ENCODE results near the gene TIMM10. TPM values are rescaled to one million over a fixed set of nuclear protein-coding genes. Genes with fewer than 3 reads are reported as not detected.

The TIMM10 gene
- total RNA-seq, 1 donor from 2014 or later, result 61.0 TPM

DNA sequence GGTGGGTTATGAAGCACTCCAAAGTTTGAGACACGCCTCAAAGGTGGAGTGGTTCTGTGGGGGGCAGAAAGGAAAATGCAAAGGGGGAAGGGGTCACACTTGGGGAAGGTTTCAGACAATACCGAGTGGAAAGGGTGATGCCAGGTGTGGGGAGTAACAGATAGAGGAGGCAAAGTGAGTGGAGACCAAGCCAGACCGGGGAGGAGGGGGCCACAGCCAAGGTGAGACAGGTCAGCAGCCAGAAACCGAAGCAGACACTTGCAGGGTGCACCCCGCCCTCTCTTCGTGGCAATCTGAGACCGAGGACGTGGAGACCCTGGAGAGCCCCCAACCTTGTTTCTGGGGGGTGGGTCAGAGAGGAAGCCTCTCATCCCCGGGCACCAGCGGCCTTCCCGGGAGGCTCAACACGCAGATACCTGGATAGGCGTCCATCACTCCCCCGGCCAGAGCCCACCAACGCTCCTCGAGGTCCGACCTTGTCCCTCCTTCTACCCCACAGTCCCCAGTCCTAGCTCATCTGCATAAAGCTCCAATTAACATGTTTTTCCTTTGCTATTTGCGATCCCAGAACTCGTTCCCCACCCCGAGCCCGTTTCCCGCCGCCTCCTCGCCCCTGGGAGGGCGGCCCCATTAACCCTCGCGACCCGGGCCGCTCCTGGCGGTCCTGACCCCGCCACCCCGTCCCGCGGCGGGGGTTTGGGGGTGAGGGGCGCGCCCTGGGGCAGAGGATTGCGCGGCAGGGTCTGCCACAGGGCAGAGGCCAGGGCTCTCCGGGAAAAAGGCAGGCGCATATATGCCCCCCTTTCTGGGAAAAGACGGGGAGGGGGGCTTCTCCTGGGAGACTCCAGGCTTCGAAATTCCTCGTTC lies 48.4 kb downstream of the TIMM10 start:
- peak overlapping the region; percentile 55 for H3K4me3 ChIP-seq

DNA sequence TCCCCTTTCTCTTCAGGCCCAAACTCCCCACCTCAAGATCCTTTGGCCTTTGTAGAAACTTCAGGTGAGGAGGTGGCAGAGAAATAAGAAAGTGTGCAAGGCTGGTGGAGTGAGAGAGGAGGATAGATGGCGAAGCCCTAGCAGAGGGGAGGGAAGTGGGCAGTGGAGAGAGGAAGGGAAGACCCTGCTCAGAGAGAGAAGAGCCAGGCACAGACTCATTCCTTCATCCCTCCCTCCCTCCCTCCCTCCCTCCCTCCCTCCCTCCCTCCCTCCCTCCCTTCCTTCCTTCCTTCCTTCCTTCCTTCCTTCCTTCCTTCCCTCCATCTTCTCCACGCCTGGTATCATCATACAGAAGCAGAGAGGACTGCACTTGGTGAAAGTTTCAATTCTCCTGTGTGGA lies 49.2 kb downstream of the TIMM10 start:
- Histone ChIP-seq H3K4me1 (peaks cover 24% of the 10 kb centered on the region), H3K36me3 (peaks cover 24% of the 10 kb centered on the region), H3K27me3 (ENCODE audit: low read depth) (peaks cover 71% of the 10 kb centered on the region), H3K27ac (replicated peaks) (no peak overlapping the region), H3K4me3 (no peak overlapping the region), H3K9me3 (replicated peaks) (no peaks in the 10 kb centered on the region)
- TF ChIP-seq, protein P1, sequence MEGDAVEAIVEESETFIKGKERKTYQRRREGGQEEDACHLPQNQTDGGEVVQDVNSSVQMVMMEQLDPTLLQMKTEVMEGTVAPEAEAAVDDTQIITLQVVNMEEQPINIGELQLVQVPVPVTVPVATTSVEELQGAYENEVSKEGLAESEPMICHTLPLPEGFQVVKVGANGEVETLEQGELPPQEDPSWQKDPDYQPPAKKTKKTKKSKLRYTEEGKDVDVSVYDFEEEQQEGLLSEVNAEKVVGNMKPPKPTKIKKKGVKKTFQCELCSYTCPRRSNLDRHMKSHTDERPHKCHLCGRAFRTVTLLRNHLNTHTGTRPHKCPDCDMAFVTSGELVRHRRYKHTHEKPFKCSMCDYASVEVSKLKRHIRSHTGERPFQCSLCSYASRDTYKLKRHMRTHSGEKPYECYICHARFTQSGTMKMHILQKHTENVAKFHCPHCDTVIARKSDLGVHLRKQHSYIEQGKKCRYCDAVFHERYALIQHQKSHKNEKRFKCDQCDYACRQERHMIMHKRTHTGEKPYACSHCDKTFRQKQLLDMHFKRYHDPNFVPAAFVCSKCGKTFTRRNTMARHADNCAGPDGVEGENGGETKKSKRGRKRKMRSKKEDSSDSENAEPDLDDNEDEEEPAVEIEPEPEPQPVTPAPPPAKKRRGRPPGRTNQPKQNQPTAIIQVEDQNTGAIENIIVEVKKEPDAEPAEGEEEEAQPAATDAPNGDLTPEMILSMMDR (IDR thresholded peaks at IDR 0.05; ENCODE audit: borderline replicate concordance), result no peak
- intact Hi-C loops (cut with micrococcal nuclease), result no loop called here
- DNase-seq, result no peak

More for the DNA sequence above, 48.4 kb downstream of the TIMM10 start:
- Histone ChIP-seq H3K36me3 (peaks cover 28% of the 10 kb centered on the region), H3K4me1 (peaks cover 15% of the 10 kb centered on the region), H3K9me3 (replicated peaks) (no peaks in the 10 kb centered on the region), H3K27me3 (ENCODE audit: low read depth) (peaks cover 64% of the 10 kb centered on the region), H3K27ac (replicated peaks) (no peak overlapping the region)
- no peak for DNase-seq
- TF ChIP-seq, protein P1 (IDR thresholded peaks at IDR 0.05; ENCODE audit: borderline replicate concordance), result no peak
- intact Hi-C loops (cut with micrococcal nuclease), result no loop called here

DNA sequence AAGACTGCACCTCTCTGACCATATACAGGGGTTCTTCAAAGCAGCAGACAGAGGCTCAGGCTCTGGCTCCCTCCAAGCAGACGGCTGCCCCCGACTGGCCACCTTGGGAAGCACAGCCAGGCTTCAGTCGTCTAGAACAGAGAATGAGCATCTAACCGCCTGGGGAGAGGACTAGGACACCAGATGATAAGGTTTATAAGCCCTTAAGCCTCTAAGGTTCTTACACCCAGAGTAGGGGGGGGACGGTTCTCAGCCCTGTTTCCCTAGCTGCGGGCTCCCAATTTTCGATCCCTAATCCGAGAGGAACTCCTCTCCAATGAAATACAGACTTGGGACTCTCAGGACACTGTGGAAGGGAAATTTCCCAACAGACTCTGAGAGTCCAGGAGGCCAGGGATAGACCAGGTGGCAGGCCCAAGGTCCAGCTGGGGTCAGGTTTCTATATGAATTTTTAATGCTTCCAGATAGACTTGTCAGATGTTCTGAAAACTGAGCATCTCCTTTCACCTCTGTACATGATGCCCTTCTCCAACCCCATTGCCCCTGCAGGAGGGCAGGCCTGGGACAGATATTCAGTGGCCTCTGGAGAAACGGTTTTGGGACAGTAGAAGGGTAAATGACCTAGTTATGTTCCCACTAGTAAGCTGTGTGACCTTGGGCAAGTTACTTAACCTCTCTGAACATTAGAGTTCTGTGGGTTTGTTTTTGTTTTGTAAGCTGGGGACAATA lies 50.0 kb downstream of the TIMM10 start:
- Histone ChIP-seq H3K27me3 (ENCODE audit: low read depth) (peaks cover 71% of the 10 kb centered on the region), H3K36me3 (peaks cover 18% of the 10 kb centered on the region), H3K27ac (replicated peaks) (no peak overlapping the region), H3K9me3 (replicated peaks) (no peaks in the 10 kb centered on the region), H3K4me3 (no peak overlapping the region), H3K4me1 (peaks cover 31% of the 10 kb centered on the region)
- TF ChIP-seq, protein P1 (IDR thresholded peaks at IDR 0.05; ENCODE audit: borderline replicate concordance), result peak; percentile 87
- DNase-seq, result peak; percentile 66
- intact Hi-C loops (cut with micrococcal nuclease), result no loop called here

DNA sequence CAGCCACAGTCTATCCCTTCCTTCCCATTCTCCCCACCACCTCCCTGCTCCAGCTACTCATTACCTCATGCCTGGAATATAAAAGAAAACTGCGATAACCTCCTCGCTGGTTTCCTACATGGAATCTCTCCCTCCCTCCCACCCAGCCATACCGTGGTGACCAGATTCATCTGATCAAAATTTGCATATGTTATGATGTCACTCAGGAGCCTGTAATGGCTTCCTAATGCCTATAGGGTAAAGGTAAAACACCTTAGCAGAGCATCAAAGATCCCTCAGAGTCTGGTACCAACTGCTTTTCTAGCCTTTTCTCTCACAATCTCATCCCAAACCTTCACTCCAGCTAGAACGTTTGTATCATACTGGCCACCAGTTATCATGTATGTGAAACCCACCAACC lies 50.6 kb downstream of the TIMM10 start:
- TF ChIP-seq, protein P1 (IDR thresholded peaks at IDR 0.05; ENCODE audit: borderline replicate concordance), result no peak
- no peak overlapping the region for H3K4me3 ChIP-seq
- H3K4me1 ChIP-seq, result peaks cover 38% of the 10 kb centered on the region
- H3K27ac ChIP-seq (replicated peaks), result no peak overlapping the region
- no peaks in the 10 kb centered on the region for H3K9me3 ChIP-seq (replicated peaks)
- H3K27me3 ChIP-seq (ENCODE audit: low read depth), result peaks cover 67% of the 10 kb centered on the region
- intact Hi-C loops (cut with micrococcal nuclease), result no loop called here
- DNase-seq, result no peak
- H3K36me3 ChIP-seq, result peaks cover 12% of the 10 kb centered on the region

DNA sequence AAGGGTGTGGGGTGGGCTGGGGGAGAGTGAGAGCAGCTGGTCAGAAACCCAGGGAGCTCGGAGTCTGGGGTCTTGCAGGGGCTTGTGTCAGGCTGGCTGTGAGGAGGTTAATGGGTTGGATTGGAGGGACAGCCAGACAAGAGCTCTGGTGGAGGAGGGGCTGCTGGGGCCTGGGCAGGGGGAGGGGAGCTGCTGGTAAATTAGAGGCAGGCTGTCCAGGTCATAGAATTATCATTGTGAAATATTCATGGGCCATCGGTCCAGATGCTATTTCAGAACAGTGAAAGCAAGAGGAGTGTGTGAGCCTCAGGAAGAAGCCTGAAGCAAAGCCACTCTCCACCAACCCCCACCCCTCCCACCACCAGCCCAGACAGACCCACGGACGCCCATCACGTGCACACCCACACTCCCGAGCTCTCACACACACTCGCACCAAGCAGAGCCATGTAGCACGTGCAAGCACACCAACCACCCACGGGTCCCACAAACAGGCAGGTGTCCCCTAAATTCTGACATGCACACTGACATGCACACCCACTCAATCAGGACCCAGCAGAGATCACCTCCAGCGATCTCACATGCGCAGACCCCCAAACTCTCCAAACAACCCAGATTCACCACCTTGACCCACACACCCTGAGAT lies 51.4 kb downstream of the TIMM10 start:
- no peak for DNase-seq
- Histone ChIP-seq H3K27ac (replicated peaks) (no peak overlapping the region), H3K4me1 (peaks cover 46% of the 10 kb centered on the region), H3K4me3 (no peak overlapping the region), H3K27me3 (ENCODE audit: low read depth) (peaks cover 68% of the 10 kb centered on the region), H3K9me3 (replicated peaks) (no peaks in the 10 kb centered on the region), H3K36me3 (peaks cover 4% of the 10 kb centered on the region)
- TF ChIP-seq, protein P1 (IDR thresholded peaks at IDR 0.05; ENCODE audit: borderline replicate concordance), result no peak
- intact Hi-C loops (cut with micrococcal nuclease), result no loop called here

All from left ventricle myocardium inferior (tissue), 1 donor.